K562 (cell line): ENCODE data around the gene NCAPD2. TPM values are rescaled to one million over a fixed set of nuclear protein-coding genes. Genes with fewer than 3 reads are reported as not detected.

ENCODE experiments used
- BRCA1 ChIP-seq, 2 experiments: fragments of 450-650 bp in 1 of 2; sonication (generic) in 1 of 2; formaldehyde crosslinking in 1 of 2; IDR thresholded peaks; 2 replicates each; pipeline versions ENCODE4 v1.5.0 to v1.6.1; 2017 to 2020; ENCODE audit warnings: mild to moderate bottlenecking in 1 of 2, missing genetic modification reagents in 1 of 2
- CBFA2T2 ChIP-seq: fragments of 450-650 bp; conservative IDR thresholded peaks from 2 replicates; pipeline ENCODE4 v1.6.1; 2017; ENCODE audit warnings: mild to moderate bottlenecking
- CREB3L1 ChIP-seq: fragments of 450-650 bp; IDR thresholded peaks from 2 replicates; pipeline ENCODE4 v1.6.1; 2014; ENCODE audit warnings: low read depth, mild to moderate bottlenecking, moderate library complexity, borderline replicate concordance
- ESRRA ChIP-seq: fragments of 450-650 bp; IDR thresholded peaks from 2 replicates; pipeline ENCODE4 v1.6.1; 2014; ENCODE audit warnings: low read depth, mild to moderate bottlenecking, moderate library complexity, borderline replicate concordance
- ETV6 ChIP-seq, 3 experiments: fragments of 150-350 bp in 1 of 3; sonication (generic) in 1 of 3; formaldehyde crosslinking in 1 of 3; IDR thresholded peaks; 2 replicates each; pipeline versions ENCODE4 v1.6.1 to v1.8.0; 2014 to 2022; ENCODE audit warnings: borderline replicate concordance in 2 of 3, low read depth in 2 of 3, antibody characterized with exemption in 1 of 3, low read length in 1 of 3, mild to moderate bottlenecking in 1 of 3, missing genetic modification reagents in 1 of 3
- HNRNPH1 ChIP-seq: fragments of 200-400 bp; formaldehyde crosslinking; optimal IDR thresholded peaks from 2 replicates; pipeline ENCODE3; 2017; ENCODE audit warnings: low read depth, mild to moderate bottlenecking, low read length, moderate library complexity
- ILF3 ChIP-seq: fragments of 450-650 bp; IDR thresholded peaks from 2 replicates; pipeline ENCODE4 v1.6.1; 2018; ENCODE audit warnings: antibody characterized with exemption, mild to moderate bottlenecking, moderate library complexity, borderline replicate concordance
- ILK ChIP-seq: fragments of 450-650 bp; IDR thresholded peaks from 2 replicates; pipeline ENCODE4 v1.6.1; 2016; ENCODE audit warnings: missing genetic modification characterization, low read depth, mild to moderate bottlenecking, missing compliant biosample characterization, moderate library complexity, borderline replicate concordance
- MBD2 ChIP-seq: sonication (generic); IDR thresholded peaks from 2 replicates; pipeline ENCODE4 v1.6.1; 2016; ENCODE audit warnings: low read depth, borderline replicate concordance
- NCOA1 ChIP-seq: fragments of 450-650 bp; IDR thresholded peaks from 2 replicates; pipeline ENCODE4 v1.6.1; 2016; ENCODE audit warnings: low read depth
- NFYB ChIP-seq: IDR thresholded peaks from 2 replicates; pipeline ENCODE4 v1.6.1; 2011; ENCODE audit warnings: mild to moderate bottlenecking, moderate library complexity; ENCODE audit not compliant: insufficient read length; ENCODE audit errors: extremely low read depth
- PATZ1 ChIP-seq: fragments of 250-450 bp; sonication (Bioruptor Pico); IDR thresholded peaks from 2 replicates; pipeline ENCODE4 v1.5.0; 2020; ENCODE audit warnings: mild to moderate bottlenecking, borderline replicate concordance
- PHF21A ChIP-seq: fragments of 450-650 bp; IDR thresholded peaks from 2 replicates; pipeline ENCODE4 v1.6.1; 2017; ENCODE audit warnings: low read depth, borderline replicate concordance
- PML ChIP-seq: IDR thresholded peaks from 2 replicates; pipeline ENCODE4 v1.6.1; 2012; ENCODE audit warnings: low read length, inconsistent platforms
- RB1 ChIP-seq: fragments of 450-650 bp; IDR thresholded peaks from 2 replicates; pipeline ENCODE4 v1.6.1; 2017; ENCODE audit warnings: low read depth, mild to moderate bottlenecking
- RCOR1 ChIP-seq, 2 experiments: IDR thresholded peaks; 2 replicates each; pipeline ENCODE4 v1.6.1; 2012; ENCODE audit warnings: low read depth in 2 of 2, low read length in 2 of 2, borderline replicate concordance in 1 of 2, improper control_type of control experiment in 1 of 2
- SIN3A ChIP-seq, 2 experiments: fragments of 150-350 bp in 1 of 2; IDR thresholded peaks; 2 replicates each; pipeline ENCODE4 v1.6.1; 2011 to 2016; ENCODE audit warnings: borderline replicate concordance in 2 of 2, low read depth in 2 of 2, low read length in 2 of 2, mild to moderate bottlenecking in 2 of 2, moderate library complexity in 2 of 2; ENCODE audit not compliant: control insufficient read depth in 1 of 2
- SMARCC2 ChIP-seq: fragments of 450-650 bp; IDR thresholded peaks from 2 replicates; pipeline ENCODE4 v1.6.1; 2017; ENCODE audit warnings: antibody characterized with exemption, moderate library complexity, mild to moderate bottlenecking, low read depth
- TAF9B ChIP-seq: fragments of 450-650 bp; IDR thresholded peaks from 2 replicates; pipeline ENCODE4 v1.6.1; 2018; ENCODE audit warnings: mild to moderate bottlenecking; ENCODE audit not compliant: partially characterized antibody
- TOE1 ChIP-seq, 2 experiments: fragments of 450-650 bp in 1 of 2; sonication (generic) in 1 of 2; formaldehyde crosslinking in 1 of 2; IDR thresholded peaks; 2 replicates each; pipeline versions ENCODE4 v1.7.1 to v1.8.0; 2016 to 2022; ENCODE audit warnings: borderline replicate concordance in 2 of 2, mild to moderate bottlenecking in 2 of 2, antibody characterized with exemption in 1 of 2, inconsistent platforms in 1 of 2, low read depth in 1 of 2, missing genetic modification reagents in 1 of 2, moderate library complexity in 1 of 2
- ZNF12 ChIP-seq: sonication (generic); formaldehyde crosslinking; IDR thresholded peaks from 2 replicates; pipeline ENCODE4 v1.4.0; 2020; ENCODE audit warnings: mild to moderate bottlenecking, missing genetic modification reagents
- ZNF224 ChIP-seq: sonication (generic); formaldehyde crosslinking; IDR thresholded peaks from 2 replicates; pipeline ENCODE4 v1.8.0; 2022; ENCODE audit warnings: mild to moderate bottlenecking, missing genetic modification reagents
- ZNF780A ChIP-seq: fragments of 250-450 bp; sonication (Bioruptor Pico); IDR thresholded peaks from 2 replicates; pipeline ENCODE4 v1.5.0; 2021; ENCODE audit warnings: mild to moderate bottlenecking
- polyA plus RNA-seq, 8 experiments: library from polyadenylated mRNA; depleted of rRNA in 4 of 8; stranded (reverse) in 5 of 8; unstranded in 3 of 8; fragments of >200 nt; fragmentation: Nextera tagmentation in 2 of 8; fragmentation: Illumina TruSeq in 1 of 8; extraction: Ambion mirVana in 2 of 8; extraction: Trizol in 1 of 8; gene quantifications; 2 replicates each; pipeline versions ENCODE4 v1.2.1 to v1.2.3, GENCODE V29; 2011 to 2014; ENCODE audit warnings: inconsistent platforms in 1 of 8, missing spikeins in 1 of 8
- total RNA-seq, 7 experiments: library from RNA; depleted of rRNA in 6 of 7; stranded (reverse); fragments of >200 nt in 6 of 7; fragmentation: Illumina TruSeq in 2 of 7; extraction: Trizol in 2 of 7; gene quantifications; 2 replicates each; pipeline versions ENCODE4 v1.2.1 to v1.2.3, GENCODE V29; 2011 to 2021; ENCODE audit warnings: low replicate concordance in 1 of 7

The NCAPD2 gene
- total and polyA plus RNA-seq, 9 of the 15 experiments (the other 6 are each of a cell fraction or from before 2014, with no cell fraction given): 16.9 to 93.7 (median 68.3) TPM

- no peak for TF ChIP-seq PATZ1 (CRISPR knock-in tag)
- no peak for TF ChIP-seq TAF9B
- no peak for TF ChIP-seq TOE1 (IDR thresholded peaks at IDR 0.05; ENCODE audit: borderline replicate concordance)
- TF ChIP-seq TOE1 (CRISPR knock-in tag; IDR thresholded peaks at IDR 0.05; ENCODE audit: borderline replicate concordance, low read depth): no peak
- peak; percentile 87; the same call in 1 of the 2 replicates for TF ChIP-seq PHF21A
- TF ChIP-seq ZNF780A (CRISPR knock-in tag): no peak
- no peak for TF ChIP-seq ETV6 (IDR thresholded peaks at IDR 0.05; ENCODE audit: borderline replicate concordance in 1 of 2, low read depth in 2 of 2, low read length in 1 of 2)
- TF ChIP-seq ETV6 (CRISPR knock-in tag; IDR thresholded peaks at IDR 0.05; ENCODE audit: borderline replicate concordance): no peak
- peak; percentile 82 for TF ChIP-seq NFYB
- no peak for TF ChIP-seq ZNF224
- no peak for TF ChIP-seq HNRNPH1
- peak; percentile 37; the same call in 1 of the 2 replicates for TF ChIP-seq MBD2
- TF ChIP-seq ILK (tag): no peak
- TF ChIP-seq SIN3A (IDR thresholded peaks at IDR 0.05; ENCODE audit: borderline replicate concordance in 2 of 2, control insufficient read depth in 1 of 2, low read depth in 2 of 2, low read length in 2 of 2): peak; percentile 32 to 33; a peak in 2 of 4 replicates
- peak in 1 of 2 experiments; percentile 3; a peak in 1 of 4 replicates for TF ChIP-seq RCOR1 (IDR thresholded peaks at IDR 0.05; ENCODE audit: borderline replicate concordance in 1 of 2, low read depth in 2 of 2, low read length in 2 of 2)
- no peak for TF ChIP-seq CBFA2T2
- TF ChIP-seq RB1: peak; percentile 58; the same call in 1 of the 2 replicates
- no peak for TF ChIP-seq BRCA1 (IDR thresholded peaks at IDR 0.05)
- TF ChIP-seq BRCA1 (CRISPR knock-in tag; IDR thresholded peaks at IDR 0.05): no peak
- TF ChIP-seq NCOA1: 0 out of 2 replicates have a peak, but pooled peaks have one; percentile 47
- TF ChIP-seq SMARCC2: no peak
- no peak for TF ChIP-seq CREB3L1
- TF ChIP-seq ZNF12 (CRISPR knock-in tag): 0 out of 2 replicates have a peak, but pooled peaks have one; percentile 15
- peak; percentile 29; the same call in 1 of the 2 replicates for TF ChIP-seq PML
- no peak for TF ChIP-seq ILF3
- no peak for TF ChIP-seq ESRRA
These were observed at the start of gene NCAPD2 (continued) for GRCh38 chr12:6493497-6494257.
